ENCODE data around the gene UBE3C.

DNA sequence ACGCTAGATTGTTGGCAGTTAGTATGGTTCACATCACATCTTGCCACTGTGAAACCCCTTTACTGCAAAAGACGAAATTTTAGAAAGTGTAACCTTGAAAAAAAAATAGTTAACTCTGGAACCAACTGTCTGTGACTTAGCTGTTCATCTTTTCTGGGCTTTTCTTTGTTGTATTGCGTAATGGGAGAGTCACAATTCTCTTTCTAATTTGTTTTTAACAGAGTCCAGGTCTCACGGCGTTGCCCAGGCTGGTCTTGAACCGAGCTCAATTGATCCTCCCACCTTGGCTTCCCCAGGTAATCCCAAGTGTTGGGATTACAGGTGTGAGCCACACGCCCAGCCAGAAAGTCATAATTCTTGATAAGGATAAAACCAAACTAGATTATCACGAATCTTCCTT, 14.5 kb downstream of the UBE3C start:
- TF ChIP-seq, protein P1, sequence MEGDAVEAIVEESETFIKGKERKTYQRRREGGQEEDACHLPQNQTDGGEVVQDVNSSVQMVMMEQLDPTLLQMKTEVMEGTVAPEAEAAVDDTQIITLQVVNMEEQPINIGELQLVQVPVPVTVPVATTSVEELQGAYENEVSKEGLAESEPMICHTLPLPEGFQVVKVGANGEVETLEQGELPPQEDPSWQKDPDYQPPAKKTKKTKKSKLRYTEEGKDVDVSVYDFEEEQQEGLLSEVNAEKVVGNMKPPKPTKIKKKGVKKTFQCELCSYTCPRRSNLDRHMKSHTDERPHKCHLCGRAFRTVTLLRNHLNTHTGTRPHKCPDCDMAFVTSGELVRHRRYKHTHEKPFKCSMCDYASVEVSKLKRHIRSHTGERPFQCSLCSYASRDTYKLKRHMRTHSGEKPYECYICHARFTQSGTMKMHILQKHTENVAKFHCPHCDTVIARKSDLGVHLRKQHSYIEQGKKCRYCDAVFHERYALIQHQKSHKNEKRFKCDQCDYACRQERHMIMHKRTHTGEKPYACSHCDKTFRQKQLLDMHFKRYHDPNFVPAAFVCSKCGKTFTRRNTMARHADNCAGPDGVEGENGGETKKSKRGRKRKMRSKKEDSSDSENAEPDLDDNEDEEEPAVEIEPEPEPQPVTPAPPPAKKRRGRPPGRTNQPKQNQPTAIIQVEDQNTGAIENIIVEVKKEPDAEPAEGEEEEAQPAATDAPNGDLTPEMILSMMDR (IDR thresholded peaks at IDR 0.05), result no peak
- TF ChIP-seq, protein P2, sequence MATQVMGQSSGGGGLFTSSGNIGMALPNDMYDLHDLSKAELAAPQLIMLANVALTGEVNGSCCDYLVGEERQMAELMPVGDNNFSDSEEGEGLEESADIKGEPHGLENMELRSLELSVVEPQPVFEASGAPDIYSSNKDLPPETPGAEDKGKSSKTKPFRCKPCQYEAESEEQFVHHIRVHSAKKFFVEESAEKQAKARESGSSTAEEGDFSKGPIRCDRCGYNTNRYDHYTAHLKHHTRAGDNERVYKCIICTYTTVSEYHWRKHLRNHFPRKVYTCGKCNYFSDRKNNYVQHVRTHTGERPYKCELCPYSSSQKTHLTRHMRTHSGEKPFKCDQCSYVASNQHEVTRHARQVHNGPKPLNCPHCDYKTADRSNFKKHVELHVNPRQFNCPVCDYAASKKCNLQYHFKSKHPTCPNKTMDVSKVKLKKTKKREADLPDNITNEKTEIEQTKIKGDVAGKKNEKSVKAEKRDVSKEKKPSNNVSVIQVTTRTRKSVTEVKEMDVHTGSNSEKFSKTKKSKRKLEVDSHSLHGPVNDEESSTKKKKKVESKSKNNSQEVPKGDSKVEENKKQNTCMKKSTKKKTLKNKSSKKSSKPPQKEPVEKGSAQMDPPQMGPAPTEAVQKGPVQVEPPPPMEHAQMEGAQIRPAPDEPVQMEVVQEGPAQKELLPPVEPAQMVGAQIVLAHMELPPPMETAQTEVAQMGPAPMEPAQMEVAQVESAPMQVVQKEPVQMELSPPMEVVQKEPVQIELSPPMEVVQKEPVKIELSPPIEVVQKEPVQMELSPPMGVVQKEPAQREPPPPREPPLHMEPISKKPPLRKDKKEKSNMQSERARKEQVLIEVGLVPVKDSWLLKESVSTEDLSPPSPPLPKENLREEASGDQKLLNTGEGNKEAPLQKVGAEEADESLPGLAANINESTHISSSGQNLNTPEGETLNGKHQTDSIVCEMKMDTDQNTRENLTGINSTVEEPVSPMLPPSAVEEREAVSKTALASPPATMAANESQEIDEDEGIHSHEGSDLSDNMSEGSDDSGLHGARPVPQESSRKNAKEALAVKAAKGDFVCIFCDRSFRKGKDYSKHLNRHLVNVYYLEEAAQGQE (IDR thresholded peaks at IDR 0.05; ENCODE audit: insufficient read depth in 1 of 2, low read depth in 2 of 2, low read length in 1 of 2), result no peak
- TF ChIP-seq TCF7L2 (IDR thresholded peaks at IDR 0.05; ENCODE audit: low read depth, low read length), result no peak
- TF ChIP-seq POLR2AphosphoS5 (IDR thresholded peaks at IDR 0.05; ENCODE audit: low read depth, low read length), result no peak

Measured in Panc1 (cell line).